DND-41 (cell line): ENCODE measurements around the gene JUN.

Experiments
- ATAC-seq: fragments of 200-7000 bp; cut with Tn5 transposase; 3 replicates; pipeline ENCODE4 v1.9.1; 2021; ENCODE audit warnings: low read depth; ENCODE audit not compliant: insufficient read depth
- DNase-seq: peaks from one replicate; pipeline ENCODE4 v3.0.0-alpha.2; 2020
- H2AFZ ChIP-seq: 2 replicates; pipeline ENCODE4 v1.6.0; 2012; ENCODE audit warnings: low read depth, low read length
- H3K27ac ChIP-seq: 2 replicates; pipeline ENCODE4 v1.5.1; 2012; ENCODE audit warnings: low read length, inconsistent platforms
- H3K27me3 ChIP-seq: fragments of 200-600 bp; sonication (generic); 2 replicates; pipeline ENCODE4 v1.6.0; 2012; ENCODE audit warnings: low read length, mild to moderate bottlenecking, inconsistent platforms; ENCODE audit not compliant: insufficient read depth, poor library complexity
- H3K36me3 ChIP-seq: 2 replicates; pipeline ENCODE4 v1.5.1; 2012; ENCODE audit warnings: low read length, inconsistent platforms; ENCODE audit not compliant: insufficient read depth
- H3K4me1 ChIP-seq: 2 replicates; pipeline ENCODE4 v1.5.1; 2012; ENCODE audit warnings: mild to moderate bottlenecking, low read length; ENCODE audit not compliant: insufficient read depth
- H3K4me2 ChIP-seq: 2 replicates; pipeline ENCODE4 v1.6.0; 2012; ENCODE audit warnings: mild to moderate bottlenecking, moderate library complexity, low read length, inconsistent platforms; ENCODE audit not compliant: insufficient read depth
- H3K4me3 ChIP-seq, 2 experiments: fragments of 200-600 bp in 1 of 2; shearing (Covaris generic) in 1 of 2; 2 replicates each; pipeline ENCODE4 v1.5.1; 2012 to 2016; ENCODE audit warnings: inconsistent platforms in 2 of 2, low read length in 2 of 2, mild to moderate bottlenecking in 2 of 2, low read depth in 1 of 2, moderate library complexity in 1 of 2
- H3K79me2 ChIP-seq: 2 replicates; pipeline ENCODE4 v1.6.0; 2012; ENCODE audit warnings: low read length, inconsistent platforms; ENCODE audit not compliant: insufficient read depth
- H3K9ac ChIP-seq: 2 replicates; pipeline ENCODE4 v1.6.0; 2012; ENCODE audit warnings: low read depth, mild to moderate bottlenecking, inconsistent platforms, low read length, moderate library complexity
- H3K9me3 ChIP-seq: 2 replicates; pipeline ENCODE4 v1.5.1; 2012; ENCODE audit warnings: low read length, moderate library complexity, mild to moderate bottlenecking, inconsistent platforms; ENCODE audit not compliant: insufficient read depth, severe bottlenecking
- H4K20me1 ChIP-seq: 2 replicates; pipeline ENCODE4 v1.6.0; 2012; ENCODE audit warnings: low read length; ENCODE audit not compliant: insufficient read depth
- EZH2 ChIP-seq: IDR thresholded peaks from 3 replicates; pipeline ENCODE4 v1.6.1; 2012; ENCODE audit warnings: borderline replicate concordance, low read depth, mild to moderate bottlenecking, moderate library complexity, low read length, inconsistent platforms; ENCODE audit not compliant: severe bottlenecking
- TF ChIP-seq, protein P1 (sequence below): IDR thresholded peaks from 2 replicates; pipeline ENCODE4 v1.5.1; 2012; ENCODE audit warnings: borderline replicate concordance, low read length, moderate library complexity, mild to moderate bottlenecking; ENCODE audit not compliant: poor library complexity, severe bottlenecking; ENCODE audit errors: extremely low read depth

Gene JUN

DNA sequence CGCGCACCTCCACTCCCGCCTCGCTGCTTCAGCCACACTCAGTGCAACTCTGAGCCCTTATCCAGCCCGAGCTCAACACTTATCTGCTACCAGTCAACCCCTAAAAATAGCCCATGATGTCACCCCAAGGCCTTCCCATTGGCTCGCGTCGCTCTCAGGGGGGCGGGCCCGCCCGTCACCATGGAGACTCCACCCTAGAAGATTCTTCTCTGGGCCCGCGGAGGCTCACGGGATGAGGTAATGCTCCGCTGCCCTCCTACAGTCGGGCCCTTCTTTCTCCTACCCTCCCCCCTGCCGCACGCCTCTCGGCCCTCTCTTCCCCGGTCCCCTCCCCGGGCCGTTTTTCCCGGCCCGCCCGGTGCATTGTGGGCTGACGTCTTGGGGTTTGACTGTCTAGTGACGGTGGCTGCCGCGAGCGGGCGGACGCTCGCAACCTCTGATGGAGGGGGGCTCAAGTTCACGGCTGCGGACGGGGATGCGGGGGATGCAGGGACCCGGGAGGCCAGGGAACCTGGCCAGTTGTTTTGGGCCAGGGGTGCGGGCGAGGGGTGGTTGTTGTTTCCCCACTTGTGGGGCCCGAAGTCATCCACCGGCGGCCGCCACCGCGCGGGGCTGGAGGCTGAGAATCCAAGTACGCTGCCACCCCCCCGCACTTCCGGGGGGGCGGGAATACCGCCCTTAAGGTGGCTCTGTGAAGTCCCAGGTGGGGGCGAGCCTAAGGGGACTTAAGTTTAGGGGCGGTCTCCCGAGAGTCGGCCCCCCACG is at the start of gene JUN:
Gene JUN (minus strand): TSS at position 55 of the 765 bp plus-strand sequence. CDS start 977 bp downstream, outside the sequence.
- DNase-seq (peak; percentile 99), ATAC-seq (peak; percentile 80)
- Histone ChIP-seq H3K36me3 (peaks cover 5% of the 10 kb centered on the region; the same call in 1 of the 2 replicates), H2AFZ (peak within 1 kb of the TSS; percentile 80), H3K9me3 (no peaks in the 10 kb centered on the region), H3K79me2 (peaks cover 17% of the 10 kb centered on the region), H3K4me1 (peaks cover 41% of the 10 kb centered on the region), H3K27me3 (peaks cover 6% of the 10 kb centered on the region), H4K20me1 (peaks cover 12% of the 10 kb centered on the region), H3K4me3 (peak within 1 kb of the TSS; percentile 59 to 89), H3K9ac (peak within 1 kb of the TSS; percentile 91), H3K4me2 (peak within 1 kb of the TSS; percentile 87), H3K27ac (peak within 1 kb of the TSS; percentile 86)
- peak; percentile 28 for TF ChIP-seq EZH2
- TF ChIP-seq, protein P1, sequence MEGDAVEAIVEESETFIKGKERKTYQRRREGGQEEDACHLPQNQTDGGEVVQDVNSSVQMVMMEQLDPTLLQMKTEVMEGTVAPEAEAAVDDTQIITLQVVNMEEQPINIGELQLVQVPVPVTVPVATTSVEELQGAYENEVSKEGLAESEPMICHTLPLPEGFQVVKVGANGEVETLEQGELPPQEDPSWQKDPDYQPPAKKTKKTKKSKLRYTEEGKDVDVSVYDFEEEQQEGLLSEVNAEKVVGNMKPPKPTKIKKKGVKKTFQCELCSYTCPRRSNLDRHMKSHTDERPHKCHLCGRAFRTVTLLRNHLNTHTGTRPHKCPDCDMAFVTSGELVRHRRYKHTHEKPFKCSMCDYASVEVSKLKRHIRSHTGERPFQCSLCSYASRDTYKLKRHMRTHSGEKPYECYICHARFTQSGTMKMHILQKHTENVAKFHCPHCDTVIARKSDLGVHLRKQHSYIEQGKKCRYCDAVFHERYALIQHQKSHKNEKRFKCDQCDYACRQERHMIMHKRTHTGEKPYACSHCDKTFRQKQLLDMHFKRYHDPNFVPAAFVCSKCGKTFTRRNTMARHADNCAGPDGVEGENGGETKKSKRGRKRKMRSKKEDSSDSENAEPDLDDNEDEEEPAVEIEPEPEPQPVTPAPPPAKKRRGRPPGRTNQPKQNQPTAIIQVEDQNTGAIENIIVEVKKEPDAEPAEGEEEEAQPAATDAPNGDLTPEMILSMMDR = no peak

DNA sequence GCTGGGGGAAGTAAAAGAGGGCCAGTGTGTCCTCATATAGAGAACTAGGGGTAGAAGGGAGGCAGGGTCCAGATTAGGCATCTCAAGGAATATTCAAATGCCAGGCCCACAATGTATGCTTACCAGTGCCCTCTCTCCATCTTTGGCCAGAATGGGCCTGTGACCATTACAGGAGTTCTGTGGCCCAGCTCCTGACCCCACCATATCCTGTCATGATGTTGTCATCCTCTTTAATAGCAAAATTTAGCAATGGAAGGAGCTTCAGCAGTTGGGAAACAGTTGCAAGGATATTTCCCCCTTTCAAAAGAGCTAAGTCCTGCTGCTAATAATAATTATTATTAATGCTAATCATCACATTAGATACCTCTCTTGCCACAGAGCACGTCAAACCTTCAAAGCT is 49.3 kb upstream of the JUN start:
- H3K9me3 ChIP-seq = no peaks in the 10 kb centered on the region
- no peaks in the 10 kb centered on the region for H4K20me1 ChIP-seq
- ATAC-seq (no peak), DNase-seq (no peak)
- TF ChIP-seq, protein P1 = no peak
- TF ChIP-seq EZH2 = no peak
- no peaks in the 10 kb centered on the region for H3K79me2 ChIP-seq
- no peak overlapping the region for H3K27ac ChIP-seq
- H3K4me2 ChIP-seq = no peak overlapping the region
- no peak overlapping the region for H3K4me3 ChIP-seq
- no peaks in the 10 kb centered on the region for H3K27me3 ChIP-seq
- no peak overlapping the region for H2AFZ ChIP-seq
- no peaks in the 10 kb centered on the region for H3K4me1 ChIP-seq
- no peaks in the 10 kb centered on the region for H3K36me3 ChIP-seq
- no peak overlapping the region for H3K9ac ChIP-seq

DNA sequence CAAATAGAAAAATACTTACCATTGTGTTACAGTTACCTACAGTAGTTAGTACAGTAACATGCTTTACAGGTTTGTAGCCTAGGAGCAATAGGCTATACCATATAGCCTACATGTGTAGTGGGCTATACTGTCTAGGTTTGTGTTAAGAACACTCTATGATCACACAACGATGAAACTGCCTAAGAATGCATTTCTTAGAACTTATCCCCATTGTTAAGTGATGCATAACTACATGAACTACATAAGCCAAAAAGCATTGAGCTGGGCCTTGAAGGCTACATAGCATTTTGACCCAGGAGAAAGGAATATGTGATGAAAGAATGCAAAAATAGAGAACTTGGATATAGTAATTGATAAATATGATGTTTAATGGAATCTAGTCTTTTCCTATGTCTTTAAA is 46.4 kb upstream of the JUN start:
- no peaks in the 10 kb centered on the region for H3K79me2 ChIP-seq
- no peak overlapping the region for H3K27ac ChIP-seq
- ATAC-seq (no peak), DNase-seq (no peak)
- no peak overlapping the region for H2AFZ ChIP-seq
- no peak overlapping the region for H3K4me3 ChIP-seq
- no peaks in the 10 kb centered on the region for H4K20me1 ChIP-seq
- H3K27me3 ChIP-seq = no peaks in the 10 kb centered on the region
- H3K4me1 ChIP-seq = no peaks in the 10 kb centered on the region
- H3K36me3 ChIP-seq = no peaks in the 10 kb centered on the region
- TF ChIP-seq, protein P1 = no peak
- TF ChIP-seq EZH2 = no peak
- H3K9me3 ChIP-seq = peaks cover 13% of the 10 kb centered on the region
- H3K4me2 ChIP-seq = no peak overlapping the region
- H3K9ac ChIP-seq = no peak overlapping the region
